Mesodermal cell (in vitro differentiated cells): ENCODE data around the gene ETFDH.
A peak's percentile ranks its signal among the peaks of the same experiment; 100 is the strongest.
"Not testable (repeated sequence)": the region's sequence is repeated elsewhere in the genome, so short reads cannot be mapped to it uniquely, and the experiment has no call there.

Experiments used
- H3K27ac ChIP-seq: 2 replicates; pipeline ENCODE4 v1.7.0; 2013; ENCODE audit warnings: mild to moderate bottlenecking, low read depth, low read length, moderate library complexity; ENCODE audit not compliant: severe bottlenecking
- H3K36me3 ChIP-seq: 2 replicates; pipeline ENCODE4 v1.7.1; 2013; ENCODE audit warnings: mild to moderate bottlenecking, low read length, moderate library complexity; ENCODE audit not compliant: control insufficient read depth, insufficient read depth
- H3K4me1 ChIP-seq: one replicate; pipeline ENCODE4 v1.7.1; 2013; ENCODE audit warnings: mild to moderate bottlenecking, low read length; ENCODE audit not compliant: insufficient read depth, control insufficient read depth, poor library complexity, severe bottlenecking
- H3K4me3 ChIP-seq: 2 replicates; pipeline ENCODE4 v1.7.0; 2013; ENCODE audit warnings: low read length, control low read depth, mild to moderate bottlenecking; ENCODE audit not compliant: insufficient read depth, poor library complexity, severe bottlenecking; ENCODE audit errors: extremely low read depth
- H3K9me3 ChIP-seq: 2 replicates; pipeline ENCODE4 v1.7.1; 2013; ENCODE audit warnings: mild to moderate bottlenecking, low read length, moderate library complexity; ENCODE audit not compliant: control insufficient read depth
- WGBS, 2 experiments: methylation state at CpG; one replicate each; pipeline ENCODE4 v1.1.5; 2013; ENCODE audit warnings: missing lambda C conversion rate in 2 of 2; ENCODE audit not compliant: insufficient coverage in 2 of 2; 5-methylcytosine and 5-hydroxymethylcytosine counted together

The ETFDH gene

GRCh38 chr4:158657291-158657690 lies 14.8 kb upstream of the ETFDH start:
- Histone ChIP-seq H3K9me3 (no peaks in the 10 kb centered on the region), H3K4me3 (no peak overlapping the region), H3K4me1 (peaks cover 7% of the 10 kb centered on the region), H3K36me3 (no peaks in the 10 kb centered on the region), H3K27ac (no peak overlapping the region)
- WGBS, 2 experiments, result 93 to 100% methylated on average over 6 to 7 of the region's 11 CpGs

- 86 to 92% methylated on average over 2 of the region's 4 CpGs for WGBS, 2 experiments
- H3K4me3 ChIP-seq, result not testable (repeated sequence)
Measured at GRCh38 chr4:158663255-158663654, 8.8 kb upstream of the ETFDH start.

GRCh38 chr4:158663707-158664625 lies 8.1 kb upstream of the ETFDH start:
- WGBS, 2 experiments, result 88 to 97% methylated on average over 3 to 5 of the region's 8 CpGs
- peaks cover 28% of the 10 kb centered on the region for H3K36me3 ChIP-seq
- not testable (repeated sequence) for H3K4me1 ChIP-seq, H3K9me3 ChIP-seq, H3K4me3 ChIP-seq, H3K27ac ChIP-seq

More at GRCh38 chr4:158663255-158663654, 8.8 kb upstream of the ETFDH start:
- not testable (repeated sequence) for H3K9me3 ChIP-seq, H3K4me1 ChIP-seq, H3K27ac ChIP-seq
- H3K36me3 ChIP-seq, result peaks cover 27% of the 10 kb centered on the region

- Histone ChIP-seq H3K4me1 (no peaks in the 10 kb centered on the region), H3K27ac (no peak overlapping the region), H3K9me3 (no peaks in the 10 kb centered on the region), H3K36me3 (peaks cover 34% of the 10 kb centered on the region), H3K4me3 (no peak overlapping the region)
- WGBS, 2 experiments, result 96 to 97% methylated on average over 11 to 15 of the region's 18 CpGs
Measured at GRCh38 chr4:158664806-158665205, 7.3 kb upstream of the ETFDH start.

GRCh38 chr4:158666892-158667291 lies 5.2 kb upstream of the ETFDH start:
- Histone ChIP-seq H3K4me1 (no peaks in the 10 kb centered on the region), H3K4me3 (no peak overlapping the region), H3K36me3 (peaks cover 34% of the 10 kb centered on the region), H3K9me3 (no peaks in the 10 kb centered on the region), H3K27ac (no peak overlapping the region)
- 100% methylated on average over 2 of the region's 2 CpGs; no CpG with 5 or more reads in 1 of the 2 experiments for WGBS, 2 experiments

GRCh38 chr4:158667651-158668198 lies 4.4 kb upstream of the ETFDH start:
- no CpG with 5 or more reads among the region's 3 CpGs for WGBS, 2 experiments
- Histone ChIP-seq H3K4me3 (no peak overlapping the region), H3K36me3 (peaks cover 34% of the 10 kb centered on the region), H3K9me3 (no peaks in the 10 kb centered on the region), H3K4me1 (no peaks in the 10 kb centered on the region), H3K27ac (no peak overlapping the region)

GRCh38 chr4:158669310-158669709 lies 2.8 kb upstream of the ETFDH start:
- H3K4me1 ChIP-seq, result no peaks in the 10 kb centered on the region
- WGBS, 2 experiments, result 95% methylated on average over 4 of the region's 7 CpGs; no CpG with 5 or more reads in 1 of the 2 experiments

GRCh38 chr4:158670975-158671664 lies 976 bp upstream of the ETFDH start:
- H3K27ac ChIP-seq, result peak overlapping the region; percentile 88
- H3K4me3 ChIP-seq, result peak overlapping the region; percentile 81
- WGBS, 2 experiments, result 0% methylated on average over 28 of the region's 35 CpGs
- no peaks in the 10 kb centered on the region for H3K9me3 ChIP-seq
- H3K36me3 ChIP-seq, result peaks cover 20% of the 10 kb centered on the region
- no peaks in the 10 kb centered on the region for H3K4me1 ChIP-seq

More at GRCh38 chr4:158669310-158669709, 2.8 kb upstream of the ETFDH start:
- Histone ChIP-seq H3K9me3 (no peaks in the 10 kb centered on the region), H3K36me3 (peaks cover 34% of the 10 kb centered on the region), H3K27ac (no peak overlapping the region), H3K4me3 (no peak overlapping the region)

GRCh38 chr4:158671665-158671914 lies 506 bp upstream of the ETFDH start, which contains the start of gene C4orf46:
Gene C4orf46, minus strand, starts transcription at chr4:158671887. Its CDS starts 86 bp downstream, at chr4:158671801.
- Histone ChIP-seq H3K4me1 (no peaks in the 10 kb centered on the region), H3K27ac (peak within 1 kb of the TSS; percentile 88), H3K4me3 (peak within 1 kb of the TSS; percentile 81), H3K9me3 (no peaks in the 10 kb centered on the region), H3K36me3 (peaks cover 15% of the 10 kb centered on the region)
- WGBS, 2 experiments, result 0% methylated on average over 9 to 18 of the region's 20 CpGs

- no peaks in the 10 kb centered on the region for H3K9me3 ChIP-seq
- H3K4me3 ChIP-seq, result no peak overlapping the region
- peaks cover 8% of the 10 kb centered on the region for H3K36me3 ChIP-seq
- no peak overlapping the region for H3K27ac ChIP-seq
- WGBS, 2 experiments, result 80 to 100% methylated on average over 1 of the region's 3 CpGs
- H3K4me1 ChIP-seq, result no peaks in the 10 kb centered on the region
Measured at GRCh38 chr4:158673633-158674032, 1.5 kb downstream of the ETFDH start.
